ENCODE results near the gene SLC39A11. TPM values are rescaled to one million over a fixed set of nuclear protein-coding genes. Genes with fewer than 3 reads are reported as not detected.

The SLC39A11 gene
- total RNA-seq, 4 donors from 2014 or later, result 45.2 to 59.5 (median 49.2) TPM

DNA sequence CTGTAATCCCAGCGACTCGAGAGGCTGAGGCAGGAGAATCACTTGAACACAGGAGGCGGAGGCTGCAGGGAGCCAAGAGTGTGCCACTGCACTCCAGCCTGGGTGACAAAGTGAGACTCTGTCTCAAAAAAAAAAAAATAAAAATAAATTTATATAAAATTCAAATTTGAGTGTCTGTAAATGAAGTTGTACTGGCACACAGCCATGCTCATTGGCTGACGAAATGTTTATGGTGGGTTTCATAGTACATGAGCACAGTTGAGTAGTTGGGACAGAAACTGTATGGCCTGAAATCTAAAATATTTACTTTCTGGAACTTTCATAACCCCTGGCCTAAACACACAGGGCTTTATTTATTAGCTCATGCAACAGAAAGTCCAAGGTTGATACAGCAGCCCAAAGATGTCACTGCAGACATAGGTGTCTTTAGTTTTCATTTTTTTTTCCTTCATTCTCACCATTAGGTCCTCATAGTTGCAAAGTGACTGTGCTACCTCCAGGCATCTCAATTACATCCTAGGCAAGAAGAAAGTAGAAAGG is 355.3 kb downstream of the SLC39A11 start:
- WGBS, result over 99% methylated on average over 4 of the region's 4 CpGs
- no peak for TF ChIP-seq EP300 (IDR thresholded peaks at IDR 0.05)
- no peak for TF ChIP-seq POLR2A (IDR thresholded peaks at IDR 0.05)
- TF ChIP-seq POLR2AphosphoS5 (IDR thresholded peaks at IDR 0.05), result no peak
- no peak for TF ChIP-seq CTCF (IDR thresholded peaks at IDR 0.05)
- no peaks in the 10 kb centered on the region for H3K9me3 ChIP-seq

DNA sequence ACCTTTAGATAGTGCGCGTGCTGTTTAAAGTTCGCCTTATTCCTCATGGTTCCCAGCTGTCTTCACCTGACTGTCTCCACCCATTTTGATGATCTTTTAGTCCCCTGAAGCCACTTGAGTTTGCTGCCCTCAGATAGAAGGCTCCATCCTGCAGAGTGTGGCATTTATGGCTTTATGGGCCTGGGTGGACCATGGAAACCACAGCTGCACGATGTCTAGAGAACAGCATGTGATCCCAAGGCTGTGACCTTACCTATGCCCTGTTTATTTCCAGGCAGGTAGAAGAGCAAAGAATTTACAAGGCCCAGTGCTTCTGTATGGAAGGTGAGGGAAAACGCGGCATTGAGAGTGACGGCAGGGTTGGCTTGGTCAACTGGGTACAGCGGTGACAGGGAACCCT is 356.9 kb downstream of the SLC39A11 start:
- no peaks in the 10 kb centered on the region for H3K4me1 ChIP-seq
- WGBS, result 88% methylated on average over 8 of the region's 8 CpGs
- no peak overlapping the region for H3K4me3 ChIP-seq
- no peaks in the 10 kb centered on the region for H3K9me3 ChIP-seq
- H3K27me3 ChIP-seq, result no peaks in the 10 kb centered on the region
- DNase-seq (ENCODE audit: low spot score in 2 of 2), result no peak
- peaks cover 22% of the 10 kb centered on the region for H3K36me3 ChIP-seq
- no peak overlapping the region for H3K27ac ChIP-seq
- TF ChIP-seq POLR2AphosphoS5 (IDR thresholded peaks at IDR 0.05) (no peak), POLR2A (IDR thresholded peaks at IDR 0.05) (no peak), CTCF (IDR thresholded peaks at IDR 0.05) (no peak), EP300 (IDR thresholded peaks at IDR 0.05) (no peak)

More for the DNA sequence above, 355.3 kb downstream of the SLC39A11 start:
- Histone ChIP-seq H3K27ac (no peak overlapping the region), H3K36me3 (peaks cover 22% of the 10 kb centered on the region), H3K27me3 (no peaks in the 10 kb centered on the region), H3K4me1 (no peaks in the 10 kb centered on the region), H3K4me3 (no peak overlapping the region)
- no peak for DNase-seq (ENCODE audit: low spot score in 2 of 2)

- WGBS, result 92% methylated on average over 10 of the region's 10 CpGs
- H3K27me3 ChIP-seq, result no peaks in the 10 kb centered on the region
- H3K27ac ChIP-seq, result no peak overlapping the region
- H3K4me1 ChIP-seq, result no peaks in the 10 kb centered on the region
- no peak overlapping the region for H3K4me3 ChIP-seq
- H3K36me3 ChIP-seq, result peaks cover 22% of the 10 kb centered on the region
- TF ChIP-seq POLR2A (IDR thresholded peaks at IDR 0.05), result no peak
- TF ChIP-seq EP300 (IDR thresholded peaks at IDR 0.05), result no peak
- no peak for TF ChIP-seq CTCF (IDR thresholded peaks at IDR 0.05)
- no peak for TF ChIP-seq POLR2AphosphoS5 (IDR thresholded peaks at IDR 0.05)
- no peak for DNase-seq (ENCODE audit: low spot score in 2 of 2)
- no peaks in the 10 kb centered on the region for H3K9me3 ChIP-seq
These were observed 357.4 kb downstream of the SLC39A11 start for GRCh38 chr17:72735048-72735447.

- H3K4me3 ChIP-seq, result no peak overlapping the region
- DNase-seq (ENCODE audit: low spot score in 2 of 2), result no peak
- no peaks in the 10 kb centered on the region for H3K4me1 ChIP-seq
- peaks cover 22% of the 10 kb centered on the region for H3K36me3 ChIP-seq
- WGBS, result 90% methylated on average over 10 of the region's 10 CpGs
- H3K9me3 ChIP-seq, result no peaks in the 10 kb centered on the region
- TF ChIP-seq EP300 (IDR thresholded peaks at IDR 0.05) (no peak), POLR2A (IDR thresholded peaks at IDR 0.05) (no peak), CTCF (IDR thresholded peaks at IDR 0.05) (no peak), POLR2AphosphoS5 (IDR thresholded peaks at IDR 0.05) (no peak)
- H3K27me3 ChIP-seq, result no peaks in the 10 kb centered on the region
- no peak overlapping the region for H3K27ac ChIP-seq
These were observed 357.9 kb downstream of the SLC39A11 start for GRCh38 chr17:72734613-72735012.

- TF ChIP-seq CTCF (IDR thresholded peaks at IDR 0.05) (no peak), EP300 (IDR thresholded peaks at IDR 0.05) (no peak), POLR2AphosphoS5 (IDR thresholded peaks at IDR 0.05) (no peak), POLR2A (IDR thresholded peaks at IDR 0.05) (no peak)
- DNase-seq (ENCODE audit: low spot score in 2 of 2), result no peak
- H3K4me3 ChIP-seq, result no peak overlapping the region
- H3K27ac ChIP-seq, result no peak overlapping the region
- peaks cover 22% of the 10 kb centered on the region for H3K36me3 ChIP-seq
- H3K27me3 ChIP-seq, result no peaks in the 10 kb centered on the region
- no peaks in the 10 kb centered on the region for H3K9me3 ChIP-seq
- 71% methylated on average over 2 of the region's 3 CpGs for WGBS
- no peaks in the 10 kb centered on the region for H3K4me1 ChIP-seq
These were observed 358.7 kb downstream of the SLC39A11 start for GRCh38 chr17:72733619-72734282.
